GM12872 (cell line): ENCODE measurements around the gene ZSCAN10.

Source experiments
- TF ChIP-seq, protein P1 (sequence below): IDR thresholded peaks from 3 replicates; pipeline ENCODE4 v1.5.1; 2011; ENCODE audit warnings: low read depth, mild to moderate bottlenecking, low read length, moderate library complexity; ENCODE audit not compliant: insufficient read depth

The ZSCAN10 gene

DNA sequence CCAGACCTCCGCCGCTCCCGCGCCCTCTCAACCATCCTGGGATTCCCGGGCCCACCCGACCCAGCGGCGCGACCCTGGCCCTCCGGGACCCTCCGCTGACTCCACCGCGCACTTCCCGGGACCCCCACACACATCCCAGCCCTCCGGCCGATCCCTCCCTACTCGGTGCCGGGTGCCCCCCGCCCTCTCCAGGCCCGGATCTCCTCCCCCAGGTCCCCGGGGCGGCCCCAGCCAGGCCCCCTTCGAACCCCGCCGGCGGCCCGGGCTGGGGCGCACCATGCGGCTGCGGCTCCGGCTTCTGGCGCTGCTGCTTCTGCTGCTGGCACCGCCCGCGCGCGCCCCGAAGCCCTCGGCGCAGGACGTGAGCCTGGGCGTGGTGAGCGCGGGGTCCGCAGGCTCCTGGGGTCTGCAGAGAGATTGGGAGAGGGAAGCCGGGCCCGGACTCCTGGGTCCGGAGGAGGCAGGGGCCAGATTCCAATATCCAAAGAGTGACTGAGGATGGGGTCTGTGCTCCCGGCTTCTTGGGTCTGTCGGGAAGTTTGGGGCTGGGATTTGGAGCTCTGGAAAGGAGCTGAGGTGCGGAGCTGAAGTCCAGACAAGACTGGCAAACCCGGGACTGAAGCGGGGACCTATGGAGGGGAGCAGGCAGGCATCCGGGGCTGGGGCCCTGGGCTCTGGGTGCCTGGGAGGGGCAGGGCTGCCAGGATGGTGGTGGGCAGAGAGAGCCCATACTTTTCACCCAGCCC lies 52.3 kb downstream of the ZSCAN10 start:
- TF ChIP-seq, protein P1, sequence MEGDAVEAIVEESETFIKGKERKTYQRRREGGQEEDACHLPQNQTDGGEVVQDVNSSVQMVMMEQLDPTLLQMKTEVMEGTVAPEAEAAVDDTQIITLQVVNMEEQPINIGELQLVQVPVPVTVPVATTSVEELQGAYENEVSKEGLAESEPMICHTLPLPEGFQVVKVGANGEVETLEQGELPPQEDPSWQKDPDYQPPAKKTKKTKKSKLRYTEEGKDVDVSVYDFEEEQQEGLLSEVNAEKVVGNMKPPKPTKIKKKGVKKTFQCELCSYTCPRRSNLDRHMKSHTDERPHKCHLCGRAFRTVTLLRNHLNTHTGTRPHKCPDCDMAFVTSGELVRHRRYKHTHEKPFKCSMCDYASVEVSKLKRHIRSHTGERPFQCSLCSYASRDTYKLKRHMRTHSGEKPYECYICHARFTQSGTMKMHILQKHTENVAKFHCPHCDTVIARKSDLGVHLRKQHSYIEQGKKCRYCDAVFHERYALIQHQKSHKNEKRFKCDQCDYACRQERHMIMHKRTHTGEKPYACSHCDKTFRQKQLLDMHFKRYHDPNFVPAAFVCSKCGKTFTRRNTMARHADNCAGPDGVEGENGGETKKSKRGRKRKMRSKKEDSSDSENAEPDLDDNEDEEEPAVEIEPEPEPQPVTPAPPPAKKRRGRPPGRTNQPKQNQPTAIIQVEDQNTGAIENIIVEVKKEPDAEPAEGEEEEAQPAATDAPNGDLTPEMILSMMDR = no peak

DNA sequence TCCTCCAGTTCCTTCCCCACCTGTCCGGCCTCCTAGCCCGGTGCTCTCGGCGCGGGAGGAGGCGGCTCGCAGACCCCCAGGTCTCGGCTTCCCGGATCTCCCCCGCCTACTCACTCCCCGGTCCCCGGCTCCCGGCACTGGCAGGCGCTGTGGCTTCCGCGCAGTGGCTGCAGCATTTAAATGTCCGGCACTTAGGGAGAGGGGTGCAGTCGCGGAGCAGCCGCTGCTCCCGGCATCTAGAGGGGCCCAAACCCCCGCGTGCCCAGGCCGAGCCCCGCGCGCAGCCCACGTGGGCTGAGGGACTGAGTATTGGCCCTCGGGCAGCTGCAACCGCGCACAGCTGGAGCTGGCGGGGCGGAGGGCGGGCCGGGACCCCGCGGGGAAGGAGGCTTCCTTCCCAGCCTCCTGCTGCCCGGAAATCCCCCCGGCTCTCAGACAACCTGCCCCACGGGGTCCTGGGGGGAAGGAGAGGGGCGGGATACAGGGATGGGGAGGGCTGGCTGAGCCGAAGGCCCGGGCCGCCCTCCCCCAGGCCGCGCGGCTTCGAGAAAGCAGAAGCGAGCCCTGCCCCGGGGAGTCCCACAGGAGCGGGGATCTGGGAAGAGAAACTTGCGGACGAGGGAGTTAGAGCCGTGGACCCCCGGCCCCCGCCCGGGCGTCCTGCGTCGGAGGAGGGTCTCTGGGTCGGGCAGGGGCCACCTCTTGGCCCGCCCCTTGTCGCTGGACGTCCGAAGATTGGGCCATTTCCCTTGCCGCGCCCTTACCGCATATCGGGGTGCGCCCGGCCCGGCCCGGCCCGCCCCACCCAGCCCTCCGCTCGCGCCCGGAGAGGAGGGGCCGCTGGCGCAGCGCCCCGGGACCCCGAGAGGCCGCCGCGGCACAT lies 53.1 kb downstream of the ZSCAN10 start, which contains the start of gene MMP25:
Gene MMP25, plus strand, starts transcription at position 804 of the 883 bp plus-strand sequence. CDS start 357 bp downstream, outside the sequence.
- TF ChIP-seq, protein P1 = no peak

DNA sequence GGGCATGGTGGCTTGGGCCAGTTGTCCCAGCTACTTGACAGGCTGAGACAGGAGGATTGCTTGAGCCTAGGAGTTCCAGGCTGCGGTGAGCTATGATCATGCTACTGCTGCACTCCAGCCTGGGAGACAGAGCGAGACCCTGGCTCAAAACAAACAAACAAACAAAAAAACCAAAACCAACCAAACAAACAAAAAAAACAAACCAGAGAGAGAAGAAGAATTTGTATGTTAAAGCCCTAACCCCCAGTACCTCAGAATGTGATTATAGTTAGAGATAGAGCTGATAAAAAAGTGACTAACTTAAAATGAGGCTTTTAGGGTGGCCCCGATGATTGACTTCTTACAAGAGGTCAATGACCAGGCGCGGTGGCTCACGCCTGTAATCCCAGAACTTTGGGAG lies 54.4 kb downstream of the ZSCAN10 start:
- TF ChIP-seq, protein P1 = no peak

DNA sequence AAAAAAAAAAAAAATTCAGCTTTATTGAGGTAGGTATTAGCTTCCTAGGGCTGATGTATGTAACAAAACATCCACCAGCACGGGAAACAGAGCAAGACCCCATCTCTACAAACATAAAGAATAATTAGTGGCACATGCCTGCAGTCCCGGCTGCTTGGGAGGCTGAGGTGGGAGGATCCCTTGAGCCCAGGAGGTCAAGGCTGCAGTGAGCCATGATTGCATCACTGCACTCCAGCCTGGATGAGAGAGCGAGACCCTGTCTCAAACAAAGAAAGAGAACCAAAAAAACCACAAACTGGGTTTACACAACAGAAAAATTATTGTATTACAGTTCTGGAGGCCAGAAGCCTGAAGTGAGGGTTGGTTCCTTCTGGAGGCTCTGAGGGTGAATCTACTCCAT lies 56.7 kb downstream of the ZSCAN10 start:
- TF ChIP-seq, protein P1 = no peak

DNA sequence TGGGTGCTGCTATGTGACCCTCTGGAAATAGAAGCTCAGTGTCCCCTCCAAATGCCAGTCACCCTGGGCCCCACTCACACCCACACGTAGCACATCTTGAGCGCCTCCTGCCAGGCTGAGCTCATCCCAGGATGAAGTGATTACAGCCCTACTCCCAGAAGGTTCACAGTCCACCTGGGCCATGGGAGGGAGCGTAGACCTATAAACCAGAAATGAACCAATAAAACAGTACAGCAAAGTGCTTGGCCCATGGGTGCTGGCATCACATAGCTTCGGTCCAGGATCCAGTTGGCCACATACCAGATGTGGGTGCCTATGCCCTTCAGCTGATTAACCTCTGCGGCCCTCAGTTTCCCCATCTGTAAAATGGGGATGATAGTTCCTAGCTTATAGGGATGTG lies 60.2 kb downstream of the ZSCAN10 start:
- TF ChIP-seq, protein P1 = no peak
